Hepatocyte (in vitro differentiated cells): ENCODE data around the gene PDE6C.

ENCODE experiments used
- CTCF ChIP-seq: fragments of 200-600 bp; sonication (generic); IDR thresholded peaks from 2 replicates; pipeline ENCODE4 v1.5.1; 2016; ENCODE audit warnings: antibody characterized with exemption, mild to moderate bottlenecking; ENCODE audit not compliant: poor library complexity
- EZH2 ChIP-seq: fragments of 200-600 bp; sonication (generic); IDR thresholded peaks from 2 replicates; pipeline ENCODE4 v1.6.1; 2016; ENCODE audit warnings: antibody characterized with exemption, mild to moderate bottlenecking, borderline replicate concordance

- TF ChIP-seq CTCF (no peak), EZH2 (no peak)
Measured at GRCh38 chr10:93570383-93570782, 42.0 kb upstream of the PDE6C start.
